HepG2 (cell line): ENCODE data around the gene CCDC142. TPM values are rescaled to one million over a fixed set of nuclear protein-coding genes. Genes with fewer than 3 reads are reported as not detected.
A peak's percentile ranks its signal among the peaks of the same experiment; 100 is the strongest.

Experiments used
- GMEB2 ChIP-seq: IDR thresholded peaks from 2 replicates; pipeline ENCODE4 v1.6.1; 2016; ENCODE audit warnings: missing biosample characterization, missing genetic modification reagents, low read depth
- HNF1A ChIP-seq, 2 experiments: sonication (generic) in 1 of 2; formaldehyde crosslinking in 1 of 2; IDR thresholded peaks; 2 replicates each; pipeline versions ENCODE4 v1.4.0 to v1.6.1; 2016 to 2020; ENCODE audit warnings: borderline replicate concordance in 1 of 2, low read depth in 1 of 2, mild to moderate bottlenecking in 1 of 2, missing genetic modification reagents in 1 of 2
- HOXA5 ChIP-seq: sonication (generic); formaldehyde crosslinking; IDR thresholded peaks from 2 replicates; pipeline ENCODE4 v1.4.0; 2020; ENCODE audit warnings: missing genetic modification reagents
- IKZF1 ChIP-seq: fragments of 450-650 bp; IDR thresholded peaks from 2 replicates; pipeline ENCODE4 v1.7.1; 2016
- NCOA1 ChIP-seq: sonication (generic); formaldehyde crosslinking; IDR thresholded peaks from 2 replicates; pipeline ENCODE4 v1.9.0; 2021; ENCODE audit warnings: missing genetic modification reagents
- NR2F1 ChIP-seq, 2 experiments: fragments of 450-650 bp in 1 of 2; formaldehyde crosslinking in 1 of 2; IDR thresholded peaks; 2 replicates each; pipeline versions ENCODE4 v1.5.0 to v1.6.1; 2016 to 2020; ENCODE audit warnings: mild to moderate bottlenecking in 1 of 2, missing compliant biosample characterization in 1 of 2, missing genetic modification reagents in 1 of 2, moderate library complexity in 1 of 2
- RAD21 ChIP-seq: fragments of 450-650 bp; formaldehyde crosslinking; IDR thresholded peaks from 2 replicates; pipeline ENCODE4 v1.5.0; 2020; ENCODE audit warnings: mild to moderate bottlenecking
- SKI ChIP-seq: fragments of 450-650 bp; IDR thresholded peaks from one replicate; pipeline ENCODE4 v1.6.1; 2018; ENCODE audit warnings: mild to moderate bottlenecking; ENCODE audit not compliant: partially characterized antibody
- SRSF1 ChIP-seq: fragments of 200-400 bp; formaldehyde crosslinking; optimal IDR thresholded peaks from 2 replicates; pipeline ENCODE3; 2017; ENCODE audit warnings: mild to moderate bottlenecking, low read depth, low read length, moderate library complexity
- ZMYM4 ChIP-seq: sonication (generic); formaldehyde crosslinking; IDR thresholded peaks from 2 replicates; pipeline ENCODE4 v1.8.1; 2023; ENCODE audit warnings: mild to moderate bottlenecking, missing genetic modification reagents
- ZNF101 ChIP-seq: sonication (generic); formaldehyde crosslinking; IDR thresholded peaks from 2 replicates; pipeline ENCODE4 v1.4.0; 2020; ENCODE audit warnings: mild to moderate bottlenecking, low read depth, missing genetic modification reagents, borderline replicate concordance
- ZNF354B ChIP-seq: sonication (generic); formaldehyde crosslinking; IDR thresholded peaks from 2 replicates; pipeline ENCODE4 v1.8.0; 2022; ENCODE audit warnings: mild to moderate bottlenecking, missing genetic modification reagents
- ZNF563 ChIP-seq: sonication (generic); formaldehyde crosslinking; IDR thresholded peaks from 2 replicates; pipeline ENCODE4 v1.8.0; 2022; ENCODE audit warnings: mild to moderate bottlenecking, moderate library complexity, missing genetic modification reagents
- ZNF576 ChIP-seq: sonication (generic); formaldehyde crosslinking; IDR thresholded peaks from 2 replicates; pipeline ENCODE4 v1.4.0; 2020; ENCODE audit warnings: mild to moderate bottlenecking, missing genetic modification reagents
- ZNF704 ChIP-seq: sonication (generic); formaldehyde crosslinking; IDR thresholded peaks from 2 replicates; pipeline ENCODE4 v1.8.1; 2023; ENCODE audit warnings: mild to moderate bottlenecking, inconsistent platforms, moderate library complexity, missing genetic modification reagents, borderline replicate concordance
- ZNF878 ChIP-seq: sonication (generic); formaldehyde crosslinking; IDR thresholded peaks from 2 replicates; pipeline ENCODE4 v1.8.1; 2023; ENCODE audit warnings: mild to moderate bottlenecking, missing genetic modification reagents, moderate library complexity
- polyA plus RNA-seq, 8 experiments: library from polyadenylated mRNA; depleted of rRNA in 3 of 8; stranded (reverse) in 7 of 8; unstranded in 1 of 8; fragments of >200 nt; fragmentation: Illumina TruSeq in 4 of 8; extraction: Trizol in 4 of 8; gene quantifications; 2 replicates each; pipeline versions ENCODE4 v1.2.1 to v1.2.3, GENCODE V29; 2011 to 2016; ENCODE audit warnings: low read depth in 4 of 8, missing spikeins in 1 of 8, mixed read lengths in 1 of 8; ENCODE audit not compliant: insufficient read depth in 1 of 8
- total RNA-seq, 5 experiments: library from RNA; depleted of rRNA; stranded (reverse); fragments of >200 nt; fragmentation: Illumina TruSeq; extraction: Trizol; gene quantifications; 2 replicates each; pipeline ENCODE4 v1.2.3, GENCODE V29; 2016; ENCODE audit warnings: low read depth in 1 of 5

Gene CCDC142
- total and polyA plus RNA-seq, 2 of the 13 experiments (the other 11 are each of a cell fraction or from before 2014, with no cell fraction given): 14.7 to 30.4 TPM

- TF ChIP-seq HNF1A (IDR thresholded peaks at IDR 0.05; ENCODE audit: low read depth) (0 out of 2 replicates have a peak, but pooled peaks have one; percentile 24), HNF1A (CRISPR knock-in tag; IDR thresholded peaks at IDR 0.05; ENCODE audit: borderline replicate concordance) (peak; percentile 82; the same call in 1 of the 2 replicates), ZNF563 (peak; percentile 90), ZMYM4 (peak; percentile 77), ZNF704 (CRISPR knock-in tag) (peak; percentile 83; the same call in 1 of the 2 replicates), NR2F1 (CRISPR knock-in tag; IDR thresholded peaks at IDR 0.05) (peak in 1 of 2 experiments; percentile 69; a peak in 1 of 4 replicates), SKI (peak; percentile 67), HOXA5 (CRISPR knock-in tag) (peak; percentile 95; the same call in 1 of the 2 replicates), NCOA1 (peak; percentile 94), ZNF354B (CRISPR knock-in tag) (no peak), ZNF878 (0 out of 2 replicates have a peak, but pooled peaks have one; percentile 66), SRSF1 (peak; percentile 58), RAD21 (CRISPR knock-in tag) (peak; percentile 66), ZNF101 (CRISPR knock-in tag) (peak; percentile 53; the same call in 1 of the 2 replicates), IKZF1 (no peak), ZNF576 (no peak; the same call in 1 of the 2 replicates), GMEB2 (CRISPR knock-in tag) (no peak)
Measured at GRCh38 chr2:74440378-74441169, 42.2 kb downstream of the CCDC142 start (continued).
